NCI-H128 (cell line): ENCODE results near the gene RPP25L.

Source experiments
- DNase-seq: peaks from one replicate; lab custom pipeline; 2025; ENCODE audit not compliant: unreplicated experiment; lab: John Stamatoyannopoulos, UW

The RPP25L gene

GRCh38 chr9:34588671-34589635, 22.9 kb downstream of the RPP25L start:
- DNase-seq: no peak

- DNase-seq: no peak
These were observed 24.6 kb downstream of the RPP25L start for GRCh38 chr9:34587271-34587670.

GRCh38 chr9:34585946-34586669, 25.8 kb downstream of the RPP25L start:
- DNase-seq: no peak

- no peak for DNase-seq
These were observed 26.9 kb downstream of the RPP25L start for GRCh38 chr9:34584970-34585369.

- no peak for DNase-seq
These were observed 29.1 kb downstream of the RPP25L start for GRCh38 chr9:34582787-34583186.

- DNase-seq: no peak
These were observed 30.6 kb downstream of the RPP25L start for GRCh38 chr9:34581318-34581717.

GRCh38 chr9:34580358-34580757, 31.5 kb downstream of the RPP25L start:
- no peak for DNase-seq

GRCh38 chr9:34579808-34580163, 32.1 kb downstream of the RPP25L start:
- no peak for DNase-seq

- DNase-seq: no peak
These were observed 32.6 kb downstream of the RPP25L start for GRCh38 chr9:34579104-34579807.

GRCh38 chr9:34578241-34579103, 33.4 kb downstream of the RPP25L start:
- DNase-seq: no peak

- DNase-seq: no peak
These were observed 34.3 kb downstream of the RPP25L start for GRCh38 chr9:34577400-34578240.

GRCh38 chr9:34576597-34577399, 35.1 kb downstream of the RPP25L start:
- DNase-seq: no peak

- DNase-seq: no peak
These were observed 35.9 kb downstream of the RPP25L start for GRCh38 chr9:34575862-34576596.

- DNase-seq: no peak
These were observed 36.7 kb downstream of the RPP25L start for GRCh38 chr9:34575241-34575640.

- DNase-seq: no peak
These were observed 37.3 kb downstream of the RPP25L start for GRCh38 chr9:34574571-34574970.

- DNase-seq: no peak
These were observed 38.1 kb downstream of the RPP25L start for GRCh38 chr9:34573599-34574325.

GRCh38 chr9:34572628-34573027, 39.3 kb downstream of the RPP25L start:
- DNase-seq: no peak

GRCh38 chr9:34572092-34572491, 39.8 kb downstream of the RPP25L start:
- DNase-seq: no peak
